Trophoblast cell (in vitro differentiated cells and primary cell): ENCODE measurements around the gene CENPU.

Experiments used
- DNase-seq, 2 donors: peaks; one replicate each; pipeline ENCODE4 v3.0.0-alpha.2; 2016
- H2AFZ ChIP-seq: 2 replicates; pipeline ENCODE4 v1.6.1; 2013; ENCODE audit warnings: low read length, moderate library complexity, mild to moderate bottlenecking; ENCODE audit not compliant: insufficient read depth, poor library complexity
- H2AK5ac ChIP-seq: 2 replicates; pipeline ENCODE4 v1.6.1; 2013; ENCODE audit warnings: mild to moderate bottlenecking, low read length
- H2BK120ac ChIP-seq: 2 replicates; pipeline ENCODE4 v1.6.1; 2013; ENCODE audit warnings: low read length, mild to moderate bottlenecking, moderate library complexity; ENCODE audit not compliant: insufficient read depth, poor library complexity
- H2BK12ac ChIP-seq: 2 replicates; pipeline ENCODE4 v1.6.1; 2013; ENCODE audit warnings: mild to moderate bottlenecking, low read length, moderate library complexity
- H2BK5ac ChIP-seq: 2 replicates; pipeline ENCODE4 v1.6.1; 2013; ENCODE audit warnings: low read length, low read depth, moderate library complexity, mild to moderate bottlenecking; ENCODE audit not compliant: poor library complexity
- H3K14ac ChIP-seq: 2 replicates; pipeline ENCODE4 v1.6.1; 2013; ENCODE audit warnings: mild to moderate bottlenecking, low read length
- H3K18ac ChIP-seq: 2 replicates; pipeline ENCODE4 v1.6.1; 2013; ENCODE audit warnings: mild to moderate bottlenecking, low read length
- H3K23ac ChIP-seq: 2 replicates; pipeline ENCODE4 v1.6.1; 2013; ENCODE audit warnings: low read length
- H3K27ac ChIP-seq: 2 replicates; pipeline ENCODE4 v1.5.1; 2013; ENCODE audit warnings: low read depth, mild to moderate bottlenecking, inconsistent platforms, low read length, moderate library complexity
- H3K27me3 ChIP-seq: 2 replicates; pipeline ENCODE4 v1.6.1; 2013; ENCODE audit warnings: inconsistent platforms, mild to moderate bottlenecking, low read length, moderate library complexity; ENCODE audit not compliant: insufficient read depth
- H3K36me3 ChIP-seq, 2 experiments: 1 replicate in 1 of 2; 2 replicates in 1 of 2; pipeline ENCODE4 v1.6.1; 2013; ENCODE audit warnings: low read length in 2 of 2, mild to moderate bottlenecking in 2 of 2, moderate library complexity in 1 of 2; ENCODE audit not compliant: insufficient read depth in 2 of 2, control insufficient read depth in 1 of 2
- H3K4ac ChIP-seq: 2 replicates; pipeline ENCODE4 v1.6.1; 2013; ENCODE audit warnings: low read depth, mild to moderate bottlenecking, low read length, moderate library complexity
- H3K4me1 ChIP-seq, 2 experiments: 1 replicate in 1 of 2; 2 replicates in 1 of 2; pipeline ENCODE4 v1.6.1; 2013; ENCODE audit warnings: low read length in 2 of 2, mild to moderate bottlenecking in 2 of 2, moderate library complexity in 1 of 2; ENCODE audit not compliant: insufficient read depth in 2 of 2, control insufficient read depth in 1 of 2
- H3K4me2 ChIP-seq: 2 replicates; pipeline ENCODE4 v1.6.1; 2013; ENCODE audit warnings: inconsistent platforms, mild to moderate bottlenecking, low read length, moderate library complexity
- H3K4me3 ChIP-seq: 2 replicates; pipeline ENCODE4 v1.5.1; 2013; ENCODE audit warnings: mild to moderate bottlenecking, low read depth, low read length, inconsistent platforms
- H3K79me1 ChIP-seq: one replicate; pipeline ENCODE4 v1.6.1; 2013; ENCODE audit warnings: low read length
- H3K79me2 ChIP-seq: 2 replicates; pipeline ENCODE4 v1.6.1; 2013; ENCODE audit warnings: low read length, mild to moderate bottlenecking; ENCODE audit not compliant: control insufficient read depth, insufficient read depth, poor library complexity
- H3K9ac ChIP-seq: 2 replicates; pipeline ENCODE4 v1.6.1; 2013; ENCODE audit warnings: mild to moderate bottlenecking, low read length
- H3K9me3 ChIP-seq: 2 replicates; pipeline ENCODE4 v1.6.1; 2013; ENCODE audit warnings: low read depth, mild to moderate bottlenecking, control low read depth, inconsistent platforms, low read length; ENCODE audit not compliant: insufficient read depth
- H4K12ac ChIP-seq: 2 replicates; pipeline ENCODE4 v1.6.1; 2013; ENCODE audit warnings: low read depth, mild to moderate bottlenecking, low read length, moderate library complexity
- H4K8ac ChIP-seq: 2 replicates; pipeline ENCODE4 v1.6.1; 2013; ENCODE audit warnings: low read depth, mild to moderate bottlenecking, low read length, moderate library complexity
- H4K91ac ChIP-seq: one replicate; pipeline ENCODE4 v1.6.1; 2013; ENCODE audit warnings: low read depth, mild to moderate bottlenecking, low read length, moderate library complexity
- WGBS: extraction: QIAGEN DNeasy Blood & Tissue Kit; methylation state at CpG from one replicate; pipeline ENCODE4 v1.1.7; 2013; ENCODE audit warnings: missing lambda C conversion rate; ENCODE audit not compliant: insufficient read length, insufficient coverage; ENCODE audit errors: extremely low coverage; 5-methylcytosine and 5-hydroxymethylcytosine counted together

The CENPU gene

GRCh38 chr4:184713887-184714286 is 20.0 kb downstream of the CENPU start:
- H3K4me2 ChIP-seq = no peak overlapping the region
- H3K36me3 ChIP-seq = peaks cover 14 to 18% of the 10 kb centered on the region in 2 experiments

GRCh38 chr4:184712322-184712721 is 21.6 kb downstream of the CENPU start:
- H2BK120ac ChIP-seq = no peak overlapping the region
- no peak overlapping the region for H3K27ac ChIP-seq
- H3K27me3 ChIP-seq = no peaks in the 10 kb centered on the region
- no peak overlapping the region for H3K4me3 ChIP-seq
- no peak overlapping the region for H2AFZ ChIP-seq
- H3K9ac ChIP-seq = no peak overlapping the region
- no peaks in the 10 kb centered on the region for H3K4me1 ChIP-seq
- DNase-seq = no peak
- H3K79me1 ChIP-seq = no peaks in the 10 kb centered on the region
- no peak overlapping the region for H3K23ac ChIP-seq
- no peaks in the 10 kb centered on the region for H3K9me3 ChIP-seq
- no peak overlapping the region for H2BK12ac ChIP-seq
- no peak overlapping the region for H3K4me2 ChIP-seq
- H4K91ac ChIP-seq = no peak overlapping the region
- no peak overlapping the region for H2BK5ac ChIP-seq
- H3K14ac ChIP-seq = no peak overlapping the region
- no peak overlapping the region for H3K4ac ChIP-seq
- no peak overlapping the region for H4K8ac ChIP-seq
- H2AK5ac ChIP-seq = no peak overlapping the region
- H3K18ac ChIP-seq = no peak overlapping the region
- H3K79me2 ChIP-seq = no peaks in the 10 kb centered on the region
- H3K36me3 ChIP-seq = peaks cover 9 to 14% of the 10 kb centered on the region in 2 experiments
- no peak overlapping the region for H4K12ac ChIP-seq

More at GRCh38 chr4:184713887-184714286, 20.0 kb downstream of the CENPU start:
- Histone ChIP-seq H3K4me3 (no peak overlapping the region), H3K23ac (no peak overlapping the region), H2BK120ac (no peak overlapping the region), H3K79me1 (no peaks in the 10 kb centered on the region), H3K14ac (no peak overlapping the region), H2AK5ac (no peak overlapping the region), H2BK12ac (no peak overlapping the region), H3K27me3 (no peaks in the 10 kb centered on the region), H4K8ac (no peak overlapping the region), H3K9me3 (no peaks in the 10 kb centered on the region), H2BK5ac (no peak overlapping the region), H3K4ac (no peak overlapping the region), H3K18ac (no peak overlapping the region), H3K9ac (peak overlapping the region; percentile 72), H2AFZ (no peak overlapping the region), H4K12ac (no peak overlapping the region), H3K79me2 (no peaks in the 10 kb centered on the region), H3K4me1 (no peaks in the 10 kb centered on the region), H3K27ac (no peak overlapping the region), H4K91ac (no peak overlapping the region)
- no CpG with 5 or more reads among the region's 2 CpGs for WGBS
- DNase-seq = peak in 1 of 2 donors; percentile 43

DNA sequence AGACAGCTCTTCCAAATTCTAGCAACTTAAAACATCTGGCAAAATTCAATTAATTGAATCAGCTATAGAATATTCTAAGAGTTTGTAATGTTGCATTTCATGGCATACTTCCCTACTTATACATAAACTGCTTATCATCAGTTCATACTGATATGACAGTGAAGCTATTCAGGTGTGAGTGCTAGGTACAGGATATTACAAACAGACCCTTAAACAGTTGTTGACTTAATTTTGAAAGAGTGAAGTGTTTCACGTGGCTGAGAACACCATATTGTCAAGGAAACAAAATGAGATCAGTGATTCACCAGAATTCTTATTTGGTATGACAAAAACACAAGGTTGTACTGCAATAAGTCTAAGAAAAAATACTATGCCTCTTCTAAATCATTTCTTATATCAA is 27.4 kb downstream of the CENPU start:
- WGBS = no CpG with 5 or more reads among the region's 1 CpG
- no peak overlapping the region for H2BK120ac ChIP-seq
- H3K4ac ChIP-seq = no peak overlapping the region
- no peak for DNase-seq
- H3K9me3 ChIP-seq = no peaks in the 10 kb centered on the region
- no peak overlapping the region for H3K4me2 ChIP-seq
- H2BK5ac ChIP-seq = no peak overlapping the region
- H2AFZ ChIP-seq = no peak overlapping the region
- no peak overlapping the region for H3K14ac ChIP-seq
- H4K91ac ChIP-seq = no peak overlapping the region
- no peak overlapping the region for H3K27ac ChIP-seq
- no peak overlapping the region for H4K8ac ChIP-seq
- H2BK12ac ChIP-seq = no peak overlapping the region
- no peaks in the 10 kb centered on the region for H3K27me3 ChIP-seq
- no peaks in the 10 kb centered on the region for H3K79me1 ChIP-seq
- H3K9ac ChIP-seq = no peak overlapping the region
- H3K4me1 ChIP-seq = no peaks in the 10 kb centered on the region
- H4K12ac ChIP-seq = no peak overlapping the region
- peaks cover 9 to 11% of the 10 kb centered on the region in 2 experiments for H3K36me3 ChIP-seq
- no peaks in the 10 kb centered on the region for H3K79me2 ChIP-seq
- H3K23ac ChIP-seq = no peak overlapping the region
- H3K18ac ChIP-seq = no peak overlapping the region
- no peak overlapping the region for H3K4me3 ChIP-seq
- no peak overlapping the region for H2AK5ac ChIP-seq

- Histone ChIP-seq H3K9ac (no peak overlapping the region), H3K36me3 (peaks cover 9 to 13% of the 10 kb centered on the region in 2 experiments), H2BK120ac (no peak overlapping the region), H2BK12ac (no peak overlapping the region), H3K79me2 (no peaks in the 10 kb centered on the region), H2AFZ (no peak overlapping the region), H3K4me3 (no peak overlapping the region), H3K79me1 (no peaks in the 10 kb centered on the region), H3K23ac (no peak overlapping the region), H3K4ac (no peak overlapping the region), H2BK5ac (no peak overlapping the region), H3K27me3 (no peaks in the 10 kb centered on the region), H3K14ac (no peak overlapping the region), H3K9me3 (no peaks in the 10 kb centered on the region), H2AK5ac (no peak overlapping the region), H4K12ac (no peak overlapping the region), H4K91ac (no peak overlapping the region), H3K4me2 (no peak overlapping the region), H4K8ac (no peak overlapping the region), H3K27ac (no peak overlapping the region), H3K18ac (no peak overlapping the region), H3K4me1 (no peaks in the 10 kb centered on the region)
- WGBS = 100% methylated on average over 1 of the region's 5 CpGs
- no peak for DNase-seq
Measured at GRCh38 chr4:184705692-184706091, 28.2 kb downstream of the CENPU start.
